Stimulated activated CD4-positive, alpha-beta T cell treated with anti-CD3 and anti-CD28 coated beads, Interleukin-1b, Interleukin-23, amount 100 ng/mL, for 24 hours (primary cell): ENCODE results near the gene SPECC1.

ENCODE experiments used
- DNase-seq, 4 experiments: peaks; one replicate each; pipeline ENCODE4 v3.0.0-alpha.2; 2020; ENCODE audit warnings: low read depth in 4 of 4, low spot score in 1 of 4

SPECC1 gene

GRCh38 chr17:20200865-20201458, 191.8 kb downstream of the SPECC1 start:
- no peak for DNase-seq

DNA sequence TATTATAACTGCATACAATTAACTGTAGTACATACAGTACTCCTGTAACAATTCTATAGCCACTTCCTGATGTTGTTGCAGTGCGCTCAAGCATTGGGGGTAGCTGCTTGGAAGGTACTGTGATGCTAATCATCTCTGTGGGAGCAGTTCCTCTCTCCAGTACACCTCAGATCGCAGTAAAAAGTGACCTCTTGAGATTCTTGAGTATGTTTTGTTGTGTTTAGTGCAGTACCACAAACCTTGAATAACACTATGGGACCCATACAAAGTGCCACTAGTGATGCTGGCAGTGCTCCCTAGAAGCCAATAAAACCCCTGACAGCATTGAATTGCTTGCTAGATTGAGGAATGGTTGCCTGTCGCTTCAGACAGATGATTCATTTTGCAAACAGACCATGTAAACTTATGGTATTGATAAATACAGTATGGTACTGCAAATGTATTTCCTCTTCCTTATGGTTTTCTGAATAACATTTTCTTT, 193.0 kb downstream of the SPECC1 start:
- no peak for DNase-seq

GRCh38 chr17:20203018-20203417, 193.9 kb downstream of the SPECC1 start:
- no peak for DNase-seq

DNA sequence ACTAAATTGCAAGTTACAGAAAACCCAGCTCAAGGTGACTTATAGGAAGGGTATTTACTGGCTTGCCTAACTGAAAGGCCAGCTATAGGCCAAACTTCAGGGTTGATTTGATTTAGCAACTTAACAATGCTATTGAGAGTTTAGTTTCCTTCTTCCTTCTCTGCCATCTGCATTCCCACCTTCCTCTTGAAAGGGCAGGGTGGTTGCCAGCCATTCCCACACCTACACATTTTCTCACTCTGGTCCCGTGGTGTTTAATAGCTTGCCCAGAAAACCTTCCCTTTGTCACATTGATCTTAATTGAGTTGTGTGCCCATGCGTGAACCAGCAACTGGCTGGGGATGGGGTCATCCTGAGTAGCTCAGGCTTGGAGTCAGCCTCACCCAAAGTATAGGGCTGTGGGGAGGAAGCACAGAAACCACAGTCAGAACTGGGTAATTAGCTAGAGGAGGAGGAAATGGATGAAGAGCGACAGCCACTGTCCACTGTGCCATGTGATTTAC, 194.7 kb downstream of the SPECC1 start:
- DNase-seq = no peak

- DNase-seq = no peak
These were observed 196.4 kb downstream of the SPECC1 start for GRCh38 chr17:20205609-20206008.

DNA sequence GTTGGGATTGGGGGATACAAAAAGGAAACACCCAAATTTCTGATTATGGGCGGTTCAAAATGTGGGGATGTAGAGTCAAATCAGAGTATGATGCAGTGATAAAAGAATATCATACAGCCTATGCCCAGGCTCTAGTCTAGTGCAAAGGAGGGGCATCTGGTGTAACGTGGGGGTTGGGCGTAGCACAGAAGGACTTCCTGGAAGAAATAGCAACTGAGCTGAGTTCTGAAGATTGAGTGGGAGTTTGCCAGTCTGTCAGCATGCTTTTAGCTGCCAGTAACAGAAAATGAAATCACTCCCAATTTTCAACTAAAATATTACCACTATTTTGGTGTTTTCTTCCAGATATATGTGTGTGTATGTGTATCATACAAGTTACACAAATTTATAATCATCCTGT, 196.9 kb downstream of the SPECC1 start:
- peak in 1 of 4 experiments; percentile 13 for DNase-seq

GRCh38 chr17:20206591-20206990, 197.4 kb downstream of the SPECC1 start:
- DNase-seq = no peak

GRCh38 chr17:20207262-20207985, 198.3 kb downstream of the SPECC1 start:
- DNase-seq = no peak

- DNase-seq = no peak
These were observed 199.6 kb downstream of the SPECC1 start for GRCh38 chr17:20208717-20209116.

DNA sequence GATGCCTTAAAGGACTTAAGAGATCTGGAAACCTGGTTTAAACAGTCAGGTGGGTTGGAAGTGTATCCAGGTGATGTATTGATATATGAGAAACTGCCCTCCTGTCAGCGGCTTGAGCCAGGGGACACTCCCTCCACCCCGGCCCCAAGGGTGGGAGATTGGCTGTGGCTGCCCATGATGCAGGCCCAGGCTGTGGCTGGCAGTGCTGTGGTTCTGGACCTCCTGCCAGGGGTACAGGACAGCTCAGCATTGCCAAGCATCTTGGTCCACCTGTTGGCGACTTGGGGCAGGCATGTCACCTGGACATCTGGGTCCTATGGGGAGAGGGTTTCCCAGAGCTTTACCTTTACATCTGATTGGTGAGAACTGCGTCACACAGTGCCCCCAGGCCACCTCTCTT, 201.0 kb downstream of the SPECC1 start:
- DNase-seq = no peak

GRCh38 chr17:20210614-20211013, 201.5 kb downstream of the SPECC1 start:
- no peak for DNase-seq

GRCh38 chr17:20211246-20211645, 202.1 kb downstream of the SPECC1 start:
- DNase-seq = no peak

DNA sequence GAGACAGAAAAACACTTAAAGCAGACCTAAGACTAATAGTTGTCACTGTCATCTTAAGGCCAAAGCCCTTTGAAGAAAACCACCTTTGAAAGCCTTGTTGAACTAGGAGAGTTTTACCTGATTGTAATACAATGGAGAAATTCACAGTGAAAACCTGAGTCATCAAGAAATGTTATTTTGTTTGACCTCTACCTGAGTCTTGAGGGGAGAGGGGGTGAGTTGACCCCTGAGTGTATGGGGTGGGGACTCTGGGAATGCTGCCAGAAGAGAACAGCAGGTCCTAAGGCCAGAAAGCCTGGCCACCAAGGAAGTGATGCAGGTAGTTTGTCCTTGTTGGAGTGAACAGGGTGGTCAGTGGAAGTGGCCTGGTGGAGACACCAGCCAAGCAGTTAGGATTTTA, 204.3 kb downstream of the SPECC1 start:
- DNase-seq = no peak

DNA sequence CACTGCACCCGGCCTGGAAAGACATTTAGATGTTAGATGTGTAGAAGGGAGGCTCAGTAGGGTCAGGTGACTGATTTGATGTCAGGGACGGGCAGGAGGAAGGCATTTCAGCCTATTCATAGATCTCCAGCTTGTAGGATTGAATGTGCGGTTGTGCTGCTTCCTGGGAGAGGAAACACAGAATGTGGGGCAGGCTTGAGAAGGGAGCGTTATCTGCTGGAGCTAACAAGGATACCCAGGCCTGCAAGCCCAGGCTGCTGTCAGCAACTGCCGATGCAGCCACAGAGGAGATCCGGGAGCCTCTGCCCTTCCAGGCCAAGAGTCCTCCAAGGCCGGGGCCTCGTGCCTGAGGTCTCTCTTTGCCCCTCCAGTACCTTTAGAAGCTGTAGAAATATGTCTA, 205.6 kb downstream of the SPECC1 start:
- no peak for DNase-seq

DNA sequence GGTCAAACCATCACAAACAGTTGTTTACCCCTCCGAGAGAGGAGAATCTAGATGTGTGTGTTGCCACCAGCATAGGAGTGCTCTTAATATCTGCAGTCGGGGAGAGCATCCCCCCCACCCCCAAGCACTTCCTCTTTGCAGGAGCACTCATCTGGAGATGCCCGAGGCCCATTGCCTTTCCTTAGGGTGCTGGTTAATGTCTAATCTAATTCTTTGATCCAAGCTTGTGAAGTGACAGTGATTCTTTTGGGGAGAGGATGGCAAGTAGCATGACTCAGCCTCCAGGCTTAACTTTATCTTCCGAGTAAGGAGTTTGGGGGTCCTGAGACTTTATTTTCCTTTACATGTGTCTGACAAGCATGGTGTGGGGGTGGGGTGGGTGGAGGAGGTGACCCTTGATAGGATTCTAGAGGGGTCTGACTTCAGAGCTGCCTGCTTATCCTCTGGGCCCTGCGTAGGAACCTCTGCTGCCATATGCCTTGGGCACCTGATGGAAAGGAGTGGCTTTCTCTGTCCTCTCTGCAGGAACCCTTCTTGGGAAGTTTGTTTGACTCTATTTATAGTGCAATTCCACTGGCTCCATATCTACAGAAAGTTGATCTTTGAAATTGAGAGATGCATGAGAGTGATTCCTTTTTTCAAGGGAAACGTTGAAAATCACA, 207.1 kb downstream of the SPECC1 start:
- DNase-seq = no peak

DNA sequence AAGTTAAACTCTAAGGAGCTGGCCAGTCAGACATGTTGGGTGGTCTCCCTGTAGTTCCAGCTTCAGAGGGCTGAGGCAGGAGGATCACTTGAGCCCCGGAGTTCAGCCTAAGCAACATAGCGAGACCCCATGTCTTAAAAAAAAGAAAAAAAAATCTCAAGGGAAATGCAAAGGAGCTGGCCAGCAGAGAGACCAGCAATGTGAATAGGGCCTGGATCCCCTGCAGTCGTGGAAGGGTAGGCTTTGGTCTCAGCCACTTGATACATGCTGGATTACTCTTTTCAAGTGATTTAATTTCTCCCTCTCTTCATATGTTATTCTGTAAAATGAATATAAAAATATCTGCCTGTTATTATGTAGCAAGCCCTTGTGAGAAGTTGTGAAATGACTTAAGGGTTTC, 207.7 kb downstream of the SPECC1 start:
- DNase-seq = no peak

GRCh38 chr17:20217677-20218076, 208.5 kb downstream of the SPECC1 start:
- DNase-seq = no peak

DNA sequence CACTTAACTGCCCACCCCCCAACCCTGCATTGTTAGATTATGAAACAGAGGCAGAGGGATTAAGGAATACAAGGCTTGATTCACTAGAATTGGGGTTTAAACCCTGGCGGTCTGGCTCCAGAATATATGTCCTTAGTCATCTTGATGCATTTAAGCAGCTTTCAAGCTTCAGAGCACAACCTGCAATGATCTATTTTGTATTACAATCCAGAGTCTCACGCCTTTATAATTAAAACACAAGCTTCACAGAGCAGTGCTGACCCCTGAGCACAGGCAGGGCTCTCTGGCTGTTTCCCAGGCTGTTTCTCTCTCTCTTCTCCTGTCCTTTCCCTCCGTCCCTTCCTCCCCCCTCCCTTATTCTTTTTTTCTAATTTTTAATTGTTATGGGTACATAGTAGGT, 209.1 kb downstream of the SPECC1 start:
- no peak for DNase-seq

- DNase-seq = no peak
These were observed 214.7 kb downstream of the SPECC1 start for GRCh38 chr17:20223808-20224328.

GRCh38 chr17:20224379-20224778, 215.2 kb downstream of the SPECC1 start:
- DNase-seq = no peak

DNA sequence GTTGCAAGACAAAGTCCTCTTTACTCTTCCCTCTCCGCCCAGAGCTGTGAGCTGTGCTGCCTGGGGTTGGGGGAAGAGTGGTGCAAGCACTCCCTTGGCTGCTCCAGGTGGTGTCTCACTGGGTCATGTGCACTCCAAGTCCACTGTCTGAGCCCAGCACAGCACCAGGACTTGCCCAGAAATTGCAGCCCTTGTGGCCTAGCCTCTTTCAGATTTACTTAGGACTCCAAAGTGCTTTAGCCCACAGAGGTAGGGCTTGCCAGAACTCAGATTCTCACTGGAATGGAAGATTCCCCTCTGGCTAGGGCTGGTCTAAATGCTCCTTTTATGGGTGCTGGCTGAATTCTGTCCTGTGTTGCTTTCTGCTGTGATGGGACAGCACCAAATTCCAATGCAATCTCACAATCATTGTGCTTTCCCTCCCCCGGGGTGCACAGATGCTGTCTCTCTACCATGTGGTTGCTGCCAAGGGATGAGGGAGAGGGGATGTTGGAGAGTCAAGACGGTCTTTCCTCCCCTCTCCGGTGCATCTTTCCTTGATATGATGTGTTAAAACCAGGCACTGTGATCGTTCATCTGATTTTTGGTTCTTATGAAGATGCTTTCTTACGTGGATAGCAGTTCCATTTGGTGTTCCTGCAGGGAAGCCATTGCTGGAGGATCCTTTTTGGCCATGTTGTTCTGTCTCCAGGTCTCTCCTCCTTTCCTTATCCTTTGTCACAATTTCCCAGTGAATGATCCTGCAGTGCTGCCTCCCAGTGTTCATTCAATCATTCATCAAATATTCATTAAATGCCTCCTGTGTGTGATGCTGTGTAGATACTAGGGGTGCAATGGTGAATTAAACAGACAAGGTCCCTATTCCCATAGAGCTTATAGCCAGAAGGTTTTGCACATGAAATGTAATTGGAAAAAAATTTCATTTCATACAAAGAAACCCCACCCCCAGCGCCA, 216.3 kb downstream of the SPECC1 start:
- no peak for DNase-seq
